Amniotic stem cell (primary cell): ENCODE data around the gene ZC3HAV1L.
"Not testable (repeated sequence)": the region's sequence is repeated elsewhere in the genome, so short reads cannot be mapped to it uniquely, and the experiment has no call there.

Source experiments
- DNase-seq: peaks from one replicate; lab custom pipeline; 2025; lab: John Stamatoyannopoulos, UW

The ZC3HAV1L gene

GRCh38 chr7:139035586-139036353 is at the start of gene ZC3HAV1L:
TSS of gene ZC3HAV1L (minus strand) at chr7:139036042. CDS start at chr7:139036017, 25 bp downstream.
- DNase-seq = no peak

GRCh38 chr7:139084709-139085108 is 48.9 kb upstream of the ZC3HAV1L start:
- no peak for DNase-seq

- DNase-seq = no peak
These were observed 45.7 kb upstream of the ZC3HAV1L start for GRCh38 chr7:139081584-139081983.

- DNase-seq = no peak
These were observed 45.1 kb upstream of the ZC3HAV1L start for GRCh38 chr7:139080905-139081304.

- DNase-seq = no peak
These were observed 44.0 kb upstream of the ZC3HAV1L start for GRCh38 chr7:139079861-139080260.

- DNase-seq = no peak
These were observed 43.1 kb upstream of the ZC3HAV1L start for GRCh38 chr7:139078911-139079310.

- DNase-seq = no peak
These were observed 42.6 kb upstream of the ZC3HAV1L start for GRCh38 chr7:139078399-139078798.

GRCh38 chr7:139077706-139078105 is 41.9 kb upstream of the ZC3HAV1L start:
- DNase-seq = not testable (repeated sequence)

- no peak for DNase-seq
These were observed 40.2 kb upstream of the ZC3HAV1L start for GRCh38 chr7:139075871-139076686.

- peak; percentile 70 for DNase-seq
These were observed 39.3 kb upstream of the ZC3HAV1L start for GRCh38 chr7:139075031-139075652.

GRCh38 chr7:139072796-139073195 is 37.0 kb upstream of the ZC3HAV1L start:
- DNase-seq = no peak

GRCh38 chr7:139071680-139072079 is 35.8 kb upstream of the ZC3HAV1L start:
- no peak for DNase-seq

- DNase-seq = no peak
These were observed 32.9 kb upstream of the ZC3HAV1L start for GRCh38 chr7:139068544-139069399.

GRCh38 chr7:139066315-139066714 is 30.5 kb upstream of the ZC3HAV1L start:
- no peak for DNase-seq

- DNase-seq = no peak
These were observed 29.5 kb upstream of the ZC3HAV1L start for GRCh38 chr7:139065323-139065722.

GRCh38 chr7:139061416-139061815 is 25.6 kb upstream of the ZC3HAV1L start:
- no peak for DNase-seq

- no peak for DNase-seq
These were observed 24.9 kb upstream of the ZC3HAV1L start for GRCh38 chr7:139060695-139061237.

GRCh38 chr7:139059905-139060304 is 24.1 kb upstream of the ZC3HAV1L start:
- DNase-seq = no peak

- DNase-seq = no peak
These were observed 23.1 kb upstream of the ZC3HAV1L start for GRCh38 chr7:139058943-139059342.

GRCh38 chr7:139055674-139056073 is 19.8 kb upstream of the ZC3HAV1L start:
- no peak for DNase-seq

GRCh38 chr7:139054656-139055055 is 18.8 kb upstream of the ZC3HAV1L start:
- not testable (repeated sequence) for DNase-seq
